ENCODE data around the gene PALM3. TPM values are rescaled to one million over a fixed set of nuclear protein-coding genes. Genes with fewer than 3 reads are reported as not detected.

The PALM3 gene
- total RNA-seq, 1 donor from 2014 or later, result 0.98 TPM

GRCh38 chr19:14082675-14082960 is 20.7 kb upstream of the PALM3 start:
- no peaks in the 10 kb centered on the region for H3K36me3 ChIP-seq
- TF ChIP-seq CTCF (IDR thresholded peaks at IDR 0.05) (no peak), POLR2AphosphoS5 (IDR thresholded peaks at IDR 0.05; ENCODE audit: insufficient read depth in 1 of 2, low read depth in 1 of 2) (no peak), POLR2A (IDR thresholded peaks at IDR 0.05) (no peak)
- no peak for DNase-seq (ENCODE audit: extremely low spot score in 2 of 2)
- H3K4me3 ChIP-seq, result peak overlapping the region in 1 of 2 donors; percentile 79
- intact Hi-C loops (cut with DNase I), result loop anchor here (5.0 kb wide), 1 partner anchor 35 kb away; the partner anchor contains the start of gene PRKACA
- peaks cover 25% of the 10 kb centered on the region for H3K4me1 ChIP-seq
- no peaks in the 10 kb centered on the region for H3K27me3 ChIP-seq
- peak overlapping the region; percentile 92 for H3K27ac ChIP-seq
- H3K9me3 ChIP-seq, result no peaks in the 10 kb centered on the region

GRCh38 chr19:14081797-14082674 is 20.2 kb upstream of the PALM3 start:
- Histone ChIP-seq H3K4me1 (peaks cover 25% of the 10 kb centered on the region), H3K9me3 (no peaks in the 10 kb centered on the region), H3K4me3 (peak overlapping the region; percentile 61 to 79), H3K27me3 (no peaks in the 10 kb centered on the region), H3K27ac (peak overlapping the region; percentile 92), H3K36me3 (no peaks in the 10 kb centered on the region)
- TF ChIP-seq POLR2A (IDR thresholded peaks at IDR 0.05), result no peak
- TF ChIP-seq CTCF (IDR thresholded peaks at IDR 0.05), result no peak
- TF ChIP-seq POLR2AphosphoS5 (IDR thresholded peaks at IDR 0.05; ENCODE audit: insufficient read depth in 1 of 2, low read depth in 1 of 2), result peak in 1 of 2 donors; percentile 80
- DNase-seq (ENCODE audit: extremely low spot score in 2 of 2), result no peak
- intact Hi-C loops (cut with DNase I), result loop anchor here (5.0 kb wide), 1 partner anchor 35 kb away; the partner anchor contains the start of gene PRKACA

- peaks cover 25% of the 10 kb centered on the region for H3K4me1 ChIP-seq
- peak overlapping the region; percentile 61 to 79 for H3K4me3 ChIP-seq
- no peaks in the 10 kb centered on the region for H3K36me3 ChIP-seq
- H3K27me3 ChIP-seq, result no peaks in the 10 kb centered on the region
- intact Hi-C loops (cut with DNase I), result loop anchor here (5.0 kb wide), 1 partner anchor 36 kb away; the partner anchor contains the start of gene PRKACA
- H3K9me3 ChIP-seq, result no peaks in the 10 kb centered on the region
- H3K27ac ChIP-seq, result peak overlapping the region; percentile 92
- peak in 2 of 3 experiments; percentile 7 to 26 for TF ChIP-seq CTCF (IDR thresholded peaks at IDR 0.05)
- peak; percentile 13 to 76 for TF ChIP-seq POLR2A (IDR thresholded peaks at IDR 0.05)
- TF ChIP-seq POLR2AphosphoS5 (IDR thresholded peaks at IDR 0.05; ENCODE audit: insufficient read depth in 1 of 2, low read depth in 1 of 2), result peak; percentile 95 to 100
- peak; percentile 99 for DNase-seq (ENCODE audit: extremely low spot score in 2 of 2)
Measured at GRCh38 chr19:14080887-14081796, 19.3 kb upstream of the PALM3 start.

- Histone ChIP-seq H3K9me3 (no peaks in the 10 kb centered on the region), H3K36me3 (no peaks in the 10 kb centered on the region), H3K4me3 (no peak overlapping the region), H3K27ac (no peak overlapping the region), H3K27me3 (no peaks in the 10 kb centered on the region), H3K4me1 (peaks cover 41% of the 10 kb centered on the region)
- intact Hi-C loops (cut with DNase I), result no loop called here
- DNase-seq (ENCODE audit: extremely low spot score in 2 of 2), result no peak
- TF ChIP-seq CTCF (IDR thresholded peaks at IDR 0.05) (no peak), POLR2AphosphoS5 (IDR thresholded peaks at IDR 0.05; ENCODE audit: insufficient read depth in 1 of 2, low read depth in 1 of 2) (no peak), POLR2A (IDR thresholded peaks at IDR 0.05) (no peak)
Measured at GRCh38 chr19:14078411-14078810, 16.5 kb upstream of the PALM3 start.

All from vagina (tissue), 2 donors.